ENCODE data around the gene LCAT.
"Not testable (repeated sequence)": the region's sequence is repeated elsewhere in the genome, so short reads cannot be mapped to it uniquely, and the experiment has no call there.

The LCAT gene

DNA sequence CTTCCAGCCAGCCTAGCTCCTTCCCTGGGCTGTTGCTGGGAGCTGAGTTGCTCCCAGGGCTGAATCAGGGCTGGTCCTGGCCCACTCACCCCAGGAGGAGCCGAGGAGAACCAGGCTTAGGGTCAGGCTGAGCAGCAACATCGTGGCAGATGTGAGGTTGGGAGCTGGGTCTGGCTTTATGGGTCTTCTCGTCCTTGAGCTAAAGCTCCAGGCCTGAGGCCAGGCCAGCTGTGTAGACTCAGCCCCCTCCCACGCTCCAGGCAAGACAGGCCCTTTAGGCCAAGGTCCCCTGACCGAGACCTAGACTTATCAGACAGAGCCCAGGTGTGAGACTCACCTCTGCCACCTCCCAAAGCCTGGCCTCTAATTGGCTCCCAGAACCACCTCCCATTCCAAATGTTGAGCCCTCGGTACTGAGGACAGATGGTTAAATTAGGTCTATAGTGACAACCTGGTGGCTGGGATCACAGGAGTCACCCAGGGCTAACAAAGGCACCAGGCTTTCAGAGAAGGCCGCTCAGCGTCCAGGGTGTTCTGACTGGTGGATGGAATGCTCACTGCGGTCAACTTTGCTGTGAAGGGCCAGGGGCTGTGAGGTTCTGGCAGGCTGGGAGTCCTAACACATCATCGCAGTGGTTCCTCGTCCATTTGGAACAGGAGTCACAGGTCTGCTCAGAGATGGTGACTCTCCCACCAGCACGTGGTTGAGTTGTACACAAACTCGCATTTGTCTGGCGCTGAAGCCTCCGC lies 12.0 kb downstream of the LCAT start, which contains the start of gene CTRL:
CTRL (minus strand) TSS at position 151 of the 750 bp plus-strand sequence; CDS start at position 141, 10 bp downstream.
- no peak for DNase-seq (ENCODE audit: low read depth in 2 of 2)

DNA sequence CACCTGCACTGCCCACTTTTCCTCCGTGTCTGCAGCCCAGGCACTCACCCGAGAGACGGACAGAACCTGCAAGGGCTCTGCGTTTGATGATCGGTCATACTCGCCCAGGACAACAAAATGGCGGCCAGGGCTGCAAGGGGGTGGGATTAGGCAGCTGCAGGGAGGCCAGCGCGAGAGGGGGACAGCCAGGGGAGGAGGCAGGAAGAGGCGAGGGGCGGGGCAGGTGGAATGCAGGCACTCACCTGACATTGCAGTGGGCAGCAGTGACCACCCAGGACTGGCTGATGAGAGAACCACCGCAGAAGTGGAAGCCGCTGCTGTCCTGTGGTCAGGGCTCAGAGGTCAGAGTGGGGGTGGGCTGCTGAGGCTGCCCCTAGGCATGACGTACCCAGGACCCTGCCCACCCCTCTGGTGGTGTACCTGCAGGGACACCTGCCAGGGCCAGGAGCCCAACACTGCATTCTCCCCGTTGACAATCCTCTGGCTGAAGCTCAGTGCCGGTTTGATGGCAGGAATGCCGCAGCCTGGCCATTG lies 13.2 kb downstream of the LCAT start:
- DNase-seq (ENCODE audit: low read depth in 2 of 2), result no peak

- no peak for DNase-seq (ENCODE audit: low read depth in 2 of 2)
Observed at GRCh38 chr16:67930191-67930590, 13.7 kb downstream of the LCAT start.

- DNase-seq (ENCODE audit: low read depth in 2 of 2), result peak; percentile 48
Observed at GRCh38 chr16:67928561-67929364, 15.2 kb downstream of the LCAT start.

- DNase-seq (ENCODE audit: low read depth in 2 of 2), result no peak
Observed at GRCh38 chr16:67928147-67928546, 15.8 kb downstream of the LCAT start.

DNA sequence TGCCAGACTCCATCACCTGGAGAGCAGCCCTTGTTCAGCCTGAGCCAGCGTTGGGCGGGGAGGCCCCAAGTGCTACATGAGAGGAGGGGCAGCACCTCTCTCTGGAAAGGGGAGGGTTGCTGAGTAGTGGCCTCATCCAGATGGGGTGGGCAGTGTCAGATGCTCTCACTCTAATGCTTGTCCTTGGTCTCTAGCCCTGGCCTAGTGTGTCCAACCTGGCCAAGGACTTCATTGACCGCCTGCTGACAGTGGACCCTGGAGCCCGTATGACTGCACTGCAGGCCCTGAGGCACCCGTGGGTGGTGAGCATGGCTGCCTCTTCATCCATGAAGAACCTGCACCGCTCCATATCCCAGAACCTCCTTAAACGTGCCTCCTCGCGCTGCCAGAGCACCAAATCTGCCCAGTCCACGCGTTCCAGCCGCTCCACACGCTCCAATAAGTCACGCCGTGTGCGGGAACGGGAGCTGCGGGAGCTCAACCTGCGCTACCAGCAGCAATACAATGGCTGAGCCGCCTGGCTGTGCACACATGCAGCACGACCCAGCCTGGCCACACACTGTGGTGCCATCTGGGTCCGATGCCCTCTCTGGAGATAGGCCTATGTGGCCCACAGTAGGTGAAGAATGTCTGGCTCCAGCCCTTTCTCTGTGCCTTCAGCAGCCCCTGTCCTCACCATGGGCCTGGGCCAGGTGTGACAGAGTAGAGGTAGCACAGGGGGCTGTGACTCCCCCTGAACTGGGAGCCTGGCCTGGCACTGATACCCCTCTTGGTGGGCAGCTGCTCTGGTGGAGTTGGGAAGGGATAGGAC lies 16.6 kb downstream of the LCAT start:
- no peak for DNase-seq (ENCODE audit: low read depth in 2 of 2)

DNA sequence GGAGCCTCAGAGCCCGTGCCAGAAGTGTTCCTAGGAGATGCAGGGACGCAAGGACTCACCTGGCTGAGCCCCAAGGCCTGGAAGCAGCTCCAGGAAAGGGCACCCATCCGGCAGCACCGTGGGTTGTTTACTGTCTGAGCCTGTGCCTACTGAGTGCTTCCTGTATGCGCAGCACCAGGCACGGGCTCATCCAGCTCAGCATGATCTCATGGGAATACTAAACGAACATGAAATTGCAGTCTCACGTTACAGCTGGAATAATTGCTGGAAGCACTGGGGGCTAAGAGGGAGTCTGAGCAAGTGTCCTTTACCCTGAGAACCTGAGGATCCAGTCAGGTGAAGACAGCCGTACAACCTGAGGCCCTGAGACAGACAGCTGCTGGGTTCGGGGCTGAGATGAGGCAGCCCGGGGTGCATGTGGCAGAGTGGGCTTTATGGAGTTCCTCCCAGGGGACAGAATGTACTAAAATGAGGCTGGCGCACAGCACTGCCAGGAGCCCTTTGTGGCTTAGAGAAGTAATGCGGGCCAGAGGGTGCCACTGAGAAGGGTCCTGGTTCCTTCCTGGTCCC lies 17.7 kb downstream of the LCAT start:
- DNase-seq (ENCODE audit: low read depth in 2 of 2), result no peak

GRCh38 chr16:67924140-67924906 lies 19.6 kb downstream of the LCAT start:
- no peak for DNase-seq (ENCODE audit: low read depth in 2 of 2)

GRCh38 chr16:67923414-67924116 lies 20.4 kb downstream of the LCAT start:
- no peak for DNase-seq (ENCODE audit: low read depth in 2 of 2)

DNA sequence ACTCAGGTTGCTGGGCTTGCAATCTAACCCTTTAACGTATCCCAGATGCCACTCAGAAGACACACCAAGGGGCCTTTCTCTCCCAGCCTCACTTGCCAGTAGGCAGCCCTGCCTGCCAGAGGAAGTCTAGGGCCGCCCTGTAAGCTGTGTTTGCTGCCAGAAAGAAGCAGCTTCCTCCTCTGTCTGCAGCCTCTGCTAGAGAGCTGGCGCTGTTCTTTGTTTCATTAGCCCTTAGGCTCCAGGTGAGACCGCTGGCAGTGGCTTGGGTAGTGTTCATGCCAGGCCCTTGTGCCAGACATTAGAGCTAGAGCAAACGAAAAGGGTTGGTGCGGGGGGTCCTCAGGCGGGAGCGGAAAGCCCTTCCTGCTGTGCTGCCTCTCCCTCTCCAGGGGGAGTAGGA lies 21.2 kb downstream of the LCAT start:
- DNase-seq (ENCODE audit: low read depth in 2 of 2), result no peak

DNA sequence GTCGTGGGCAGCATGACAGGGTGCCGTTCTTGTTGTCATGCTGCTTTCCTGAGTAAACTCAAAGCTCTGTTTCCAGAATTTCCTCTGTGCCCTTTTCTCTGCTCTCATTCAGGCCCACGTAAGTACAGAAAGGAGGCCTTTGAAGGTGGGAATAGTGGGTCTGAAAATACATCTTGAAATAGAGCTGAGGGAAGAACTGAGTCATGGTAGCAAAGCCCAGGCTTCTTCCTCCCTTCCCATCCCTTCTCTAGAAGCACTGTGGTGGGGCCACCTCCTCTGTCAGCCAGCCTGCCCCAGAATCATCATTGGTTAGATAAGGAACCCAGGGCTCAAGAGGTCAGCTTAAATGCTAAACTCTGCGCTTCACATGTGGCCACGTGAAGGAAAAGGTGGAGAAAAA lies 21.7 kb downstream of the LCAT start:
- DNase-seq (ENCODE audit: low read depth in 2 of 2), result no peak

DNA sequence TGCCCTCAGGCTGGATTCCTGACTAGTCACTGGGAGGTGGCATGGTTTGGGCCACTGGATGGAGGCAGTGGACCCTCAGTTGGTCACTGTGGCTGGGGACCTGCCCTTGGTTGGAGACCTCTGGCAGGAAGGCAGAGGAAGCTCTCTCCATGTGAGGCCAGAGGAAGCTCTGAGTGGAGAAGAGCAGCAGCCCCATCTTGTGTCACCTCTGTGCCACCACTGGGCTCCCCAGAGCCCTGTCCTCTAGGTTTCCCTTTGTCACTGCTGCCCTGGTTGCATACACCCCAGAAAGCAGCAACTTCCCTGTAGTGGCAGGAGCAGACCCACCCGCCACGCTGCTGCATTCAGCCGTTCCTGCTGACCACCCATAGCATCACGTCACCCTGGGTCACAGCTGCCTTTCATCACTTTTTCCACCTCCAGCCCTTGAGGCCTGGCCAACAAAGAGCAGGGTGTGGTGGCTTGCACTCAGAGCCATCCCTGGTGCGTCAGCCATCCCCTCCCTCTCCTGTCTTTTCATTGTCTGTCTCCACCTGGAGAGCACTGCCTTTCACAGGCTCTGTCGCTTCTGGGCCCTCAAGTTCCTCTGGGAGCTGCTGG lies 24.2 kb downstream of the LCAT start:
- DNase-seq (ENCODE audit: low read depth in 2 of 2), result no peak

DNA sequence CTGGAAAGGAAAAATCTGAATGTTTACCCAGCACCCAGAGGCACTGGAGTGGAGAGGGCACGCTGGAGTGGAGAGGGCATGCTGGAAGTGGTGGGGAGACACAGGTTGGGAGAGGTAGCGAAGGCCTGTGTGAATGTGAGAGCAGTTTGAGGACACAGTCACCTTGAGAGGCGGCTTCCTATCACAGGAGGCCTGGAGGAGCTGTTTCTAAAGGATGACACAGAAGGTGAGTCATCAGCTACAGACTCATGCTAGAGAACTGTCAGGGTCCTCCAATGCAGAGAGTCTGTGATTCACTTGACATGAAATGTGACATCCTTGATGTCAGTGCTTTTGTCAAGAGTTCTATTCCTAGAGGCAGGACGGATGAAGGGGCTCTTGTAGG lies 26.1 kb downstream of the LCAT start:
- DNase-seq (ENCODE audit: low read depth in 2 of 2), result no peak

DNA sequence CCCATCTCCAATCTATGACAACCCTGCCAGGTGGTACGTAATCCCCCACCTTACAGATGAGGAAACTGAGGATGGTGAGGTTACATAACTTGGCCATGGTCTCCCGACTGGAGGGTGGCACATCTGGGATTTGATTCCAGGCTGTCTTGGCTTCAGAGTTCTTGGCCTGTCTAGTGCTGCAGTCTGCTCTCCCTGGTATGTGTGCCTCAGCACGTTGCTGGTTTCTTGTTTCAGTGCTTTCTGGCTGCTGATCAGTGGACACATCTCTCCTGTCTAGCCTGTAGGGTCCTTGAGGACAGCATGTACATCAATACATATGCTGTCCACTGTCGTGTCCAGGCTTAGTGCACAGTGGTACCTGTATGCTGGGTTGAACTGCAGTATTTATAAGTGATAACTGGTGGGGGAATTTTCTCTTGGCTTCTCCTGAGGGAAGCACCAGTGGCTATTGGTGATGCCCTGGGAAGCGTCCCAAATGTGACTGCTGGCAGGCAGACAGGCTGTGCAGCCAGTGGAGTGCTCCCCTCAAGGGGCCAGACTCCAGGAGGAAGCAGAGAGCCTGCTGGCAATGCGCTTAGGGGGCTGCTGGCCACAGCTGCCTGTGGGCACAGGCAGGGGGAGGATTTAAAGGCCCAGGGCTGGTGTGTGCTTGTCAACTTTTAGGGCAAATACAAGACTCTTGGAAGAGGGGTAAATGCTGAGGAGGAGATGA lies 26.6 kb downstream of the LCAT start:
- no peak for DNase-seq (ENCODE audit: low read depth in 2 of 2)

DNA sequence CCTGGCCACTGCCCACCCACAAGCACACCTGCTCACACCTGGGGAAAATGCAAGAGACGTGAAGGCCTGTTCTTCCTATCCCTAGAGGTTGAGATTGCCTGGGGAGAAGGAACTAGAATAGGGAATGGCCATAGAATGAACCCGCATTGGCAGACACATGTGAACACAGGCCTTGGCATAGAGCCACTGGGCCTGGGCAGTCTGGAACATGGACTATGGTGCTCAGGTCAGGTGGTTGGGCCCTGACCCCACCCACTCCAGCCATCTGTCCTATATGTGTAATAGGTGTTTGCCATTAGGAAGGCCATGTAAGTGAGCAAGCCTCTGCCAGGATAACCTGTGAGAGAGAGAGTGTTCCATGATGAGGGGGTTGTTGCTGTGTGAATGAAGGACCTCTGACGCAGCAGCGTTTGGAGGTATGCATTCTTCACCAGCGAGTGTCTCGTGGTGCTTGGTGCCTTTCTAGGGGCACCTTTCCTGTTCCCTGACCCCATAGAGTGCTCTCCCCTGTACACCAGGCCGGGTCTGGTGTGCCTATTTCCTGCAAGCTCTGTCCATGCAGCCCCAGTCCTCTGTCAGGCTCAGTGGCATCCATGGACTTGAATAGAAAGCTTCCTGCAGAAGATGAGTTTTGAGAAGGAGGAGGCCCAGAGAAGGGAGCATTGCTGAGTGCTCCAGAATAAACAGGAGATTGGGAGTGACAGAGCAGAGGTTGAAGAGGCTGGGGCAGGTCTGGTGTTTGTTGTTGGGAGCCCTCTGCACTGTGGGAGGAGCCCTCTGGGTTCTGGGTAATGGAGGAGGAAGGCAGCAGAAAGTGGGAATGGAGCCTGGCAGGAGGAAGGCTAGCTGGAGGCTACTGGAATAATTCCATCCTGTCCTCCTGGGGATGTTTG lies 27.8 kb downstream of the LCAT start:
- no peak for DNase-seq (ENCODE audit: low read depth in 2 of 2)

- not testable (repeated sequence) for DNase-seq (ENCODE audit: low read depth in 2 of 2)
Observed at GRCh38 chr16:67915496-67915769, 28.5 kb downstream of the LCAT start.

DNA sequence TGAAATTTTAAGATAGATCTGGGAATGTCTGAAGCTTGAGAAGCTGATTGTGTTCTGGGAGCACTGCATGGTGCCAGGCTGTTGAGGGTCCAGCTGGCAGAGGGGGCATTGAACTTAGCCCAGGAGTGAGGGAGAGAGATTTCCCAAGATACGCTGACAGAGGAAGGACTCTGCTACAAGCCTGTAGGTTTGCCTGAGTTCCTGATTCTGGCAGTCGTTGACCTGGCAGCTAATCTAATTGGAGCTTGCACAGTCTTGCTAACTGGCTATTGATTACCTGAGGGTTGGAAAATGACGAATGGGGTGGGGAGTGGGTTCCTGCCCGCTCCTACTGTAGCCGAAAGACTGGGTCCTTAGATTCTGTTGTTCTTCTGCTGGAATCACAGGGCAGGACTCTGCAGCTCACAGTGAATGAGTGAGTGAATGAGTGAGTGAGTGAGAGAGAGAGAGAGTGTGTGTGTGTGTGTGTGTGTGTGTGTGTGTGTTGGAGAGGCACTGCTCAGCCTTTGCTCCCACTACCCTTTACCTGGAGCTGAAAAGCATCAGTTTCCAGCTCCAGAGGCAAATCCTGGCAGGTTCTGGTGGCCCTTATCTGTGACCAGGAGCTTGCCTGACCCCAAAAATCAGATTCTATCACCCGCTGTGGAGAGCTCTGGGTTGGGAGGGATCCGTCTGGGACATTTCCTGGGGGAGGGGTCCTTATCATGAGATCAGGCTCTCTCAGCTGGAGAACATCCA lies 29.0 kb downstream of the LCAT start:
- DNase-seq (ENCODE audit: low read depth in 2 of 2), result no peak

GRCh38 chr16:67910158-67910557 lies 33.8 kb downstream of the LCAT start:
- DNase-seq (ENCODE audit: low read depth in 2 of 2), result no peak

Measured in stimulated activated CD8-positive, alpha-beta memory T cell treated with anti-CD3 and anti-CD28 coated beads, Interleukin-2, amount 100 ng/mL, for 1 hour (primary cell).